ENCODE measurements around the gene KLC1.

The KLC1 gene

GRCh38 chr14:103706551-103707328 lies 77.7 kb downstream of the KLC1 start:
- no peak for DNase-seq

DNA sequence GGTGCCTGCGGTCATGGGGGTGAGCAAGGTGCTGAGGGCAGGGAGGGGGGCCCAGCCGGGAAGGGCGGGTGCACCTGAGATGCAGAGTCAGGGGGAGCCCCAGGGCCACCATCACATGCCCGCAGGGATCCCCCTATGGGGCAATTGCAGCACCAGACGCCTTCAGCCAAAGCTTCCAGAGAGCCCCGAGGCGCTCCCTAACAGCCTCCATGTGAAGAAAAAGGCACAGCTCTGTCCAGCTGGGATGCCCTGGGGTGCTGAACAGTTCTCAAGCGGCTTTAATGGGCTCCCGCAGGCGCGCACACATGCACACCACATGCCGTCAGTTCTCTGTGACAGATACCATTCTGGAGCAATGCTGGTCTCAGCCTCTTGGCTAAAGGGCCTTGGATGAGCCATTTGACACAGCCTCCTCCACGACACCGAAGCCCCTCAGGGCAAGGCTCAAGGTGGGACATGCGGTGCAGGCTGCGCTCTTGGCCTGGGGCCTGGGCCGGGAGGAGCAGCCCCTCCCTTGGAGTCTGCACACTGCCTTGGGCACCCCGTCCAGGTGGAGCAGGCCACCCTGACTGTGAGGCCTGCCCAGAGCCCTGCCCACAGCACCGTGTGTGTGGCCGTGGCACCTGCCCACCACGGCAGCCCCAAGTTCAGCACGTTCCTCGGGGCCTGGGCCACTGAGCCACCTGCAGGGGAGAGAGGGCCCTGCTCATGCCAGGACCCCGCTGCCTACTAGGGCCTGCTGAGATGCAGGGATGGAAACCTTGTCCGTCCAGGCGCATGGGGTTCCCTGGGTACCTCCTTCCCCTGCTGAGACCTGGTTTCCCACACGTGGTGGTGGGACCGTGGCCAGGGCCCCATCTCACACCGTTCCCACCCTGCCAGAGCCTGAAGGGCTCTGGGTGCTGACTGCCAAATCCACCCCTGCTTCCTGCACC lies 78.6 kb downstream of the KLC1 start:
- no peak for DNase-seq

- no peak for DNase-seq
Observed at GRCh38 chr14:103708750-103709187, 79.8 kb downstream of the KLC1 start.

GRCh38 chr14:103709814-103710213 lies 80.8 kb downstream of the KLC1 start:
- DNase-seq = no peak

DNA sequence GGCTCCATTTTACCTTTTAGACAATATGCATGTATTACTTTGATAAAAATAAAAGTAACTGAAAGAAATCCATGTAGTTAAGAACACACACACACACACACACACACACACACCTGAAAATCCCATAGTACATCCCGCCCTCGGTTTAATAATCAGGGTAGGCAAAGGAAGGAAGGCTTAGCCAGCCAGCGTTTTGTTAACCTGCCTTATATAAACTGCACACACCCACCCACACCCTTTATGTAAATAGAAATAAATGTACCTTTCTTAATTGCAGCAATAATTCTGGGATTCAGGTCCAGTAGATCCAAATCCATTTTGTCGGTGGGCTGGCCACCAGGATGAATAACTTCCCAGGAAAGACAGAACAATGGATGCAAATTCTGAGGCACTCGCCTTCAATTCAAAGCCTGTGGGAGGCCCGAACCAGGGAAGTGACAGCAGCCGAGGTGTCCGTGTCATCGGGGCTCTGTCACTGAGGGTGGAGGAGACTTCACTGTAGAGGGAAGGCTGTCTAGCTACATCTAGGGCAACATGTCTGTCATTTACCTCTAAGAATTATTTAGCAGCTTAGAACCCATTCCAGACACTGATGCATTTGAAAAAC lies 81.9 kb downstream of the KLC1 start:
- no peak for DNase-seq

- DNase-seq = no peak
Observed at GRCh38 chr14:103711516-103712431, 82.8 kb downstream of the KLC1 start.

DNA sequence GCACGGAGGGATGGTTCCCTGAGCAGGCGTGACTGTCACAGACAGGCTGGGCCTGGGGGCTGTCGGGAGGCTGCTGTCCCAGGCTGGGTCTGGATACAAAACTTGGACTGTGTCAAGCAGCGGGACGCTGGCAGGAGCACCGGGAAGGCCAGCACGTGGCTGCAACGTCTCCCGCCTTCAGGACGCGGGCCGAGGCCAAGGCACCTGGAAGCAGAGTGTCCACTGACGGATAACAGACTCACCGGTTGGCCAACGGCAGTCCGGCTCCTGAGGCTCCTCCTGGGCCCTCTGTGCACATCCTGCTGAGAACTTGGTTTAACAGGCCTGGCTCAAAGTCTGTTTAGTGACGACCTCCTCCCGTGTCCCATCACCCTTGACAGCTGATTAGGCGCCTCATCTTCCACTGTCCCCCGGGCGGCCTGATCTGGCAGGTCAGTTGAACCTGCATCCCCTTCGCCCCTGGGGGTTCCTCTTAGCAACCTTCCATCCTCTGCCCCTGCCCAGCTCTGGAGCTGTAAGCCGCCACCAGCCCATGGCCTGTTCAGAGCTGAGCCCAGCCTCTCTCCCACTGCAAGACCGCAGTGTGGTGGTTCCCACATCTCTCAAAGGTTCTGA lies 83.7 kb downstream of the KLC1 start:
- no peak for DNase-seq

- DNase-seq = peak; percentile 78
Observed at GRCh38 chr14:103713304-103714062, 84.5 kb downstream of the KLC1 start.

- no peak for DNase-seq
Observed at GRCh38 chr14:103714063-103714724, 85.2 kb downstream of the KLC1 start.

DNA sequence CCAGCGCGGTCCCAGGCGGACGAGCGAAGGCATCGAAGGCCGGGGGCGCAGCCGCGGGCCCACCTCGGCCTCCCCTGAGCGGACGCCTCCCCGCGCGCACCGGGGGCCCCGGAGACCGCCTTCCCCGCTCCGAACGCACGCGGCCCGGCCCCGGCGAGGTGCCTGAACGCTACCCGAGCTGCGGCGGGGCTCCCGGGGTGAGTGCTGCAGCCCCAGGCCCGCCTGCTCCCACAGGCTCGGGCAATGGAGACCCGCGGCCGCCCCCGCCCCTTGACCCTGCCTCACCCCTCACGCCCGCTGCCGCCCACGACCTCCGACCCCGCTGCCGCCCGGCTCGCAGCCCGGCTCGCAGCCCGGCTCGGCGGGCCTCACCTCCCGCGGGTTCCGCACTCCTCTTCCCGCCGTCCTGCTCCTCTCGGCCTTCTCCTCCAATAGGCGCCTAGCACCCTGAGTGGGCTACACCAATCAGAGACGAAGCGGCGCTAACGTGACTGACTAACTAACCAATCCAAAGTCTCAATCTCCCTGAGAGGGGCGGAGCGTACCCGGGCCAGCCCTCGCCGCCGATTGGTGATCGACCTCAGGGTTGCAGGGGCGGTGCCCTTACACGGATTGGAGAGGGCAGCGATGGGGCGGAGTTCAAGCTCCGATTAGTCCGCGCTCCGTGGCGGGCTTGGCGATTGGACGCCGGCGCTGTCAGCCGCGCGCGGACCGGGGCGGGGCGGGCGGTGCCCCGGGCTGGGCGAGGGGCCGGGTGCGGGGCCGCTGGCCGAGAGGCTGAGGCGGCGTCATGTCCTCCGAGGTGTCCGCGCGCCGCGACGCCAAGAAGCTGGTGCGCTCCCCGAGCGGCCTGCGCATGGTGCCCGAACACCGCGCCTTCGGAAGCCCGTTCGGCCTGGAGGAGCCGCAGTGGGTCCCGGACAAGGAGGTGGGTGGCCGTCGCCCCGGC lies 86.3 kb downstream of the KLC1 start, which contains the start of the genes XRCC3 and ZFYVE21:
TSS of gene XRCC3 (minus strand) at position 400 of the 949 bp plus-strand sequence. CDS start 4,364 bp downstream, outside the sequence.
TSS of gene ZFYVE21 (plus strand) at position 759 of the 949 bp plus-strand sequence. CDS start at position 791, 32 bp downstream.
- DNase-seq = peak; percentile 100

DNA sequence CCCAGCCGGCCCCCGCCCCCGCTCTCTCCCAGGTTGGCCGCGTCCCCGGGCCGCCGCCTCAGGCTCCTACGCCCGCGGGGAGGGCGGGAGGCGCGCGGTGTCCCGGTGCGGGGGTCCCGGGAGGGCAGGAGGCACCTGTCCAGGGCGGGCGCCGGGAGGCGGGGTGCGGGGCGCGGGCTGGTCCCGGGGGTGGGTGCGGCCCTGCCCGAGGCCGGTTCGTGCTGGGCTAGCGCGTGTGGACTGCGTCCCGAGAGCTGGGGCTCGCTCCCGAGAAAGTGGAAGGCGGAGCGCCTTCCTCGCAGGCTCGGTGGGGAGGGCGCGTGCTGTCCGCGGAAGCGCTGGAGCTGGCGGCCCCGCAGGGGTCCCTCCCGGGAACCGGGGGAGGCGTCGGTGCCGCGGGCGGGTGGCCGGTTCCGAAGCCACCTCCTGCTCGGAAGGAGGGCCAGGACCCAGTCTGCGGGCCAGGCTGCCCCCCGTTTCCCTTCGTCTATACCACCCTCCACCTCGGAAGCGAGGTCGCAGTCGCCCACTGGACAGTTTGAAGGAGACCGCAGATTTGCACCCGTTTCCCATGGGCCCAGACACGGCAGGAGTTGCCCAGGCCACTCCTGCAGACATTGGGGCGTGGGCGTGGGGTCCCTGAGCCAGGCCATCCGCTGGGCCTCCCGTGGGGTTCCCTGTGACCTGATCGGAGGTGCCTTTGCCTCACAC lies 87.2 kb downstream of the KLC1 start:
- DNase-seq = no peak

- no peak for DNase-seq
Observed at GRCh38 chr14:103716899-103717411, 87.9 kb downstream of the KLC1 start.

- DNase-seq = no peak
Observed at GRCh38 chr14:103718572-103718971, 89.6 kb downstream of the KLC1 start.

DNA sequence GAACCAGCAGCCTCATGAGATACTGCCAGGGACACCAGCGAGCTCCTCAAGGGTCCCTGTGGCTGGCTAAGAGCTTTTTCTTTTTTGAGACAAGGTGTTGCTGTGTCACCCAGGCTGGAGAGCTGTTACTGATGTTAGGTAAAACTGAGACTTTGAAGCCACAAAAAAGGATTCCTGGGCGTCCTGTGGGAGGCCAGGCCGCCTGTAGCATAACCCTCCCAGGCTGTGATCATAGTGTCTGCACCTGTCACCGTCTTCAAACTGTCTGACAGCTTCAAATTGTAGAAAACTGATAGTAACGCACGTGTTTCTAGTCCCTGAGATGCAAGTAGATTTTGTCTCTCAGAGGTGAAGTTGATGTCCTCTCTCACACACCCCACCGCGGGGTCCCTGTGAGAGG lies 90.7 kb downstream of the KLC1 start:
- no peak for DNase-seq

DNA sequence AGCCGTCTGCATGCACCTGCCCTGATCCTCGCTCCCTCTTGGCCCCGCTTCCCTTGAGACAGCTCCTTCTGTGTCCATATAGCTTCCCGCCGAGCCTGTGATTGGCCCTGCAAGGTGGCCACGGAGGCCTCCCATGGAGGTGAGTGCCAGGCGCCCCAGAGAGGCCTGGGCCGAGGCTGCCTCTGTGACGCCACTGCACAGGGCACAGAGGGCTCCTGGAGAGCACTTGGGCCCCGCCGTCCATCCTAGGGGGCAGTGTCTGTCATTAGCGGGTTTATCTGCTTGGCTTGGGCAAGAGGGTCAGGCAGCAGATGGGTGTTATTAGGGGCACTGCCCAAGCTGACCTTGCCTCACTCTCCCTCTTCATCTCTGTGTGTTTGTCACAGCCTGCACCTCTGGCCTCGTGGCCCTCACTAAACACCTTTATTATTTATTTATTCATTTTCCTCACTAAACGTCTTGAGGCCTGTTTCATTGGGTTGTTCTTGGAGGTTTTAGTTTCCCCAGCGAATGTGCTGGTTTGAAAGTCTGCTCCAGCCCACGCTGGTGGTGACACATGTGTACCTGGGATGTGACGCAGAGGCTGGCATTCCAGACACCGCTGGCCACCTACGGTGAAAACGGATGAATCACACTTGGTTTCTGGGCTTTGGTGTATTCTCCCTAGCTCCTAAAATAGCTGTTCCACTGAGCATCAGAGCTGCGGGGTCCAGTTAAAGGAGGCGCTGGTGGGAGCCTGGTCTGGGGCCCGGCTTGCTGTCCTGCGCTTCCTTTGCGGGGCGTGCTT lies 92.5 kb downstream of the KLC1 start:
- DNase-seq = no peak

GRCh38 chr14:103723748-103724081 lies 94.7 kb downstream of the KLC1 start:
- no peak for DNase-seq

GRCh38 chr14:103724116-103724515 lies 95.1 kb downstream of the KLC1 start:
- no peak for DNase-seq

All from islet precursor cell (in vitro differentiated cells).